Stimulated activated CD4-positive, alpha-beta T cell treated with anti-CD3 and anti-CD28 coated beads, Interleukin-1b, Interleukin-23, amount 100 ng/mL, for 1 hour (primary cell): Measurements from ENCODE around the gene PNPLA2.

Experiments
- DNase-seq, 2 donors: peaks; one replicate each; pipeline ENCODE4 v3.0.0-alpha.2; 2020; ENCODE audit warnings: low read depth in 2 of 2

Gene PNPLA2, protein sequence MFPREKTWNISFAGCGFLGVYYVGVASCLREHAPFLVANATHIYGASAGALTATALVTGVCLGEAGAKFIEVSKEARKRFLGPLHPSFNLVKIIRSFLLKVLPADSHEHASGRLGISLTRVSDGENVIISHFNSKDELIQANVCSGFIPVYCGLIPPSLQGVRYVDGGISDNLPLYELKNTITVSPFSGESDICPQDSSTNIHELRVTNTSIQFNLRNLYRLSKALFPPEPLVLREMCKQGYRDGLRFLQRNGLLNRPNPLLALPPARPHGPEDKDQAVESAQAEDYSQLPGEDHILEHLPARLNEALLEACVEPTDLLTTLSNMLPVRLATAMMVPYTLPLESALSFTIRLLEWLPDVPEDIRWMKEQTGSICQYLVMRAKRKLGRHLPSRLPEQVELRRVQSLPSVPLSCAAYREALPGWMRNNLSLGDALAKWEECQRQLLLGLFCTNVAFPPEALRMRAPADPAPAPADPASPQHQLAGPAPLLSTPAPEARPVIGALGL

DNA sequence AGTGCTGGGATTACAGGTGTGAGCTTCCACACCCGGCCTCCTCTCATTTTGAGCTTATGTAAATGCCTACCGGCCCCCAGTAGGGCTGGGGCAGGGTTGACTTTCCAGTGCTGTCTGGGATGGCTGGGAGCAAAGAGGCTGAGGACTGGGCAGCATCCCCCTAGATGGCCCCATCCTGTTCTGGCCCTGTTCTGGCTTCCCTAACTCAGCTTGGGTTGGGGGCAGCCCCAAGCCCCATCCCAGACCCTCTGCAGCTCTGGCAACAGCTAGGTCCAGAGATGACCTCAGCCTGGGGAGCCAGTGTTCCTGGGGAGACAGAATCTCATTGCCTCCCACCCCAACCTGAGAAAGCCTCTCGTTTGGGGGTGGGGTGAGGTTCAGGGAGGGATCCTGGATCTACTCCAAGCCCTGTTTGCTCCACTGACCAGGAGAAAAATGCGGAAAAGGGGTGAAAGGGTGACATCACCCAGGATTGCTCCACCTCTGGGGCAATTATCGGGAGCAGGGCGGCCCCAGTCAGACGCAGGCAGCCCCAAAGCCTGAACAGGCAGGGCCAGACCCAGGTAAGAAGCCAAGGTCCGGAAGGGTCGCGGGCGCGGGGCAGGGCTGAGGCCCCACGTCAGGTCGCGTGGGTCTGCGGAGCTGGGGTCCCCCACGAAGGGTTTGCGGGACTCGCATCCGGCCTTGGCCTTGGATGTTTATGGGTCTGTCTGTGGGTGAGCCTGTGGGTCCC, at the start of gene PNPLA2:
PNPLA2 (plus strand) TSS at position 519 of the 733 bp plus-strand sequence. CDS start 805 bp downstream, outside the sequence.
- no peak for DNase-seq

DNA sequence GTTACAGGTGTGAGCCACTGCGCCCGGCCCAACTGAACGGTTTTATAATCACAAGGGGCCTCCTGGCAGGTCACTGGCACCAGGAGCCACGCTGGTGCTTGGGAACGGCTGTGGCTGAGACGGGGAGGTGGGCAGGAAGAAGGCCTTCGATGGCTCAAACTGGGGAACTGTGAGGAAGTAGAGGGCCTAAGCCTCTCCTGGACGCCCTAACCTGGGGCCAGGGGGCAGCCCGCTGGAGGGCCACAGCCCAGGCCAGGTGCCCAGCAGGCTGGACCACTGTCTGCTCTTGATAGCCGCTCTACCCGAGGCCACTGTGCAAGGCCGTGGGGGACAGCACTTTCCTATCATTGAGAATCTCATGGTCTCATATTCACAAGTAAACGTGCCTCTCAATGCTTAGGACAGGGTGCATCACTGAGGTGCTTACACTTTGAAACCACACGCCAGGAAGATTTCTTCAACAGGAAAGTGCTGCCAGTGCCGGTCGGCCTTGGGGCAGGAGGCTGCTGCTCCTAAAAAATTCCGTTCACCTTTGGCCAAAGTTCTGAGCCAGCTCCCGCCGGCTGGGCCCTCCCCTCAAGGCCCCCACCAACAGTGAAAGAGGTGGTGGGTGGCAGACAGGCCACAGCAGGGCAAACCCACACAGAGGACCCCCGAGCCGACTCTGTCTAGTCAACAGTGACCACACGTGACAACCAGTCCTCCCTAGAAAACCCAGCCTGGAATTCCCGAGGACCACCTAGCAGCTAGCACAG, 48.6 kb upstream of the PNPLA2 start:
- DNase-seq = no peak

DNA sequence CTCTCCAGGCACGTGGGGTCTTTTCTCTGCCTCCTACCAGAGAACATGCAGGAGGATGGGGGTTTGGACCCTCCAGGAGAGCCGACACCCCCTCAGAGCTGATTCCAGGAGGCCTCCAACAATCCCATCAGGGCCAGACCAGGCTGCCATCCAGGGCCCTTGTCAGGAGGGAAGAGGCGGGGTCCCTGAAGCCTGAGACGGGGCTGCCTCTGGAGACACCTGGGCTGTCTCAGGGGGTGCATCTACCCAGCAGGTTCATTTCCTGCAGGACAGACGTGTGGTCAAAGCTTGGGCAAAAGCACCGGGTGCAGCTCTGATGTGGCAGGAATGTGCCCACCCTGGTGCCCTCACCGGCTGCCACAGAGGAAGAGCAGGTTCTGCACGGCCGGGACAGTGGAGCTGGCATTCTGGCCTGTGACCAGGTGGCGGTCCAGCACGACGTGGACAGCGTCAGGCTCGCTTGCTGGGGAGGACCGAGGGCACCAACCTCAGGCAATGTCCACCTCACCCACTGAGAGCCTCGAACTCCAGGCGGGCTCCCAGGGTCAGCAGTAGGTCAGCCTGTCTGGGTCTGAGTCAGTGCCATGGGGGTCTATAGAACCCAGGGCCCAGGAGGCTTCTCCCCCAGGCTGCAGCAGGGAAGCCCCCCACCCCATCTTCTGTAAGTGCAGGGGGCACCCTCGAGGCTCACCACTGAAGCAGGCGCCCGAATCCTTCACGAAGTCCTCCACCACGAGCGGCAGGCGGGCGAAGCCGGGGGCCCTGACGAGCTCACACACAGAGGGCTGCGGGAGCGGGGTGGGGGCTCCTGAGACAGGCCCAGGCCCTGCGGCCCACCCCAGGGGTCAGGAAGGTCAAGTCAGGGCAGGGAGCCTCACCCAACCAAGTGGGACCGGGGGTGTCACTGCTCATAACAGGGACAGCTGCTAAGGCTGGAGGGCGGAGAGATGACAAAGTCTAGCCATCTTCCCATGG, 47.8 kb upstream of the PNPLA2 start:
- no peak for DNase-seq

DNA sequence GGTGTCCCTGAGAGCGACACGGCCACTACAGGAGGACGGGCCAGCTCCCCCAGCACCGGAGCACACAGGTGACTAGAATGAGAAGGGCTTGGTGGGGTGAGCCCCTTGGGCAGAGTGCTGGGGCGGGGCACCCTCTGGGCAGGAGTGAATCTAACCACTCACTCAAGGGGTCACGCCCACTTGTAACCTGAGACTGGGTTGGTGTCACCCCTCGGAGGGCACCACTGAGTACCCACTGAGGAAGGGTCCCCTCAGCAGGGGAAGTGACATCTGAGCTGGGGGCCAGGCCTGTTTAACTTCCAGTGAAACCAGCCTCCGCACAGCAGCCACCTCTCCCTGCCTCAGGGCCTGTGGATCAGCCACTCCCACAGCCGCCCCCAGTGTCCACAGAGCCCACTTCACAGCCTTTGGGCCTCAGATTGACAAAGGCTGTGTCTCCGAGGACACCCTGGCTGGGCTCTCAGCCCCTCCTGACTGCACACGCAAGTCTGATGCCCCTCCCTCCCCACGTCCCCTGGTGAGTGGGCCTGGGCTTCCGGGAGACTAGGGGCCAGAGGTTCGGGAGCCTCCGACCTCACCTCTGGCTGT, 47.0 kb upstream of the PNPLA2 start:
- no peak for DNase-seq

DNA sequence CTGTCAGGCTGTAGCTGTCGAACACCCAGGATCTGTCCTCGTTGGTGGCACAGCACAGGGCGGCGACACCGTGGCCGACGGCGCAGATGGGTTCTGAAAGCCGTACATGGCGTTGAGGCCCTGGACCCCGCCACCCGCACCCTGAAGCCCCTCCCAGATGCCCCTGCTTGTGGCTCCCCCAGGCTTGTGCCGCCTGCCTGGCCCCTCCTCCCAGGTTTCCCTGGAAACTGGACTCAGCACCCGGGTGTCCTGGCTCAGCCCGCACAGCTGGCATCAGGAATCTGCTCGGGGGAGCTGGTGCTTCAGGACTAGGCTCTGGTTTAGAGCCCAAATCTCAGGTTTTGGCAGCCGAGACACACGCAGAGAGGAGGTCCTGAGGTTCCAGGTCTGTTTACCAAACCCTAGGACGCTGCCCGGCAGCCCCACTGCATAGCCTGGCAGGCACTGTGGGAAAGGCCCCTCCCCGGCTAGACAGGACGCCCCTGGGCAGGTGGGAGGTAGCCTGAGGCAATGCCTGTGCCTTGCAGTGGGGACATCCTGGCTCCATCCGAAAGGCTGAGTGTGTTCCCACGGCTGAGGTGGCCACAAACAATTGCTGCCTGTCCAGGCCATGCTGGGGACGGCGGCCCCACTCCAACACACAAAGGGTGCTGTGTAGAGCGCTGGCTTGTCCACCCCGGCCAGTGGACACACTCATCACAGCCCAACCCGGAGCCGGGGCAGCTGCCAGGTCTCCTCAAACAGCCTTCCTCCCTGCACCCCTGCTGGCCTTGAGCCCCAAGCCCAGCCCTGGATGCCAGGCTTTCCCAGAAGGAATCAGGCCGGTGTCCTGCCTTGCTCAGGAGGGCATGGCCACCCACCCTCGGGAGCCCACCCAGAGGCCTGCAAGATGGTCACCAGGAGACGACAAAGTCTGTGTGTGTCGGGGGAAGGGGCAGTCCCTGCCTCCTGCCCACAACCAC, 46.0 kb upstream of the PNPLA2 start:
- DNase-seq = no peak

DNA sequence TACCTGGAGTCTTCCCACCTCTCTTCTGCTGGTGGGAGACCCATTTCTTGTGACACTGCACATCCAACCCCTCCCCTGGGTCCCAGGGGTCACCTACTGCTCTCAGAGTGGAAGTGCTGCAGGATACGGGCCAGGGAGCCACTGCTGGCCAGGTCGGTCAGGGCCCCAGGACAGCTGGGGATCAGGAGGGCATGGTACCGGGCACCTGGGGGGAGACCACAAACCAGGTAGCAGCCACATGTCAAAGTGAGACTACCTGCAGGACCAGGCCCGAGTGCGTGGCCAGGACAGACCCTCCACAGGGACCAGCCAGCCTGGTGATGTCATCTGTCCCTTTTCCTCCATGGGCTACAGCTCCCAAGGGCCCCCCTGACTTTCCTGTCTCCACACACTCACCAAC, 45.3 kb upstream of the PNPLA2 start:
- no peak for DNase-seq

DNA sequence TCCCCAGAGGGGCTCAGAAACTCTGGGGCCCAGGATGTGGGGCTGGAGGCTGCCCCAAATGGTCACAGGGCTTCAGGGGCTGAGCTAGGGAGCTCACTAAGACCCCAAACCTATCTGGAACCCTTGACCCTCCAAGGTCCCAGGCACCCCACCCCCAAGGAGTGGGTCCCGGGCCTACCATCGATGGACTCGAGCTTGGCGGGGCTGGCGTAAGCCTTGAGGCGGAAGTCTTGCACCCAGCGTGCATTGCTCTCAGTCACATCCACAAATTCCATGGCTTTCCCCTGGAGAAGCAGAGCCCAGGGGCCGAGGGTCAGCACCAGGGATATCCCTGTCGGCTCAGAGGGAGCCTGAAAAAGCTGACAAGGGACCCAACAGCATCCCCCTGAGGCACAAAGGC, 44.9 kb upstream of the PNPLA2 start:
- DNase-seq = no peak

DNA sequence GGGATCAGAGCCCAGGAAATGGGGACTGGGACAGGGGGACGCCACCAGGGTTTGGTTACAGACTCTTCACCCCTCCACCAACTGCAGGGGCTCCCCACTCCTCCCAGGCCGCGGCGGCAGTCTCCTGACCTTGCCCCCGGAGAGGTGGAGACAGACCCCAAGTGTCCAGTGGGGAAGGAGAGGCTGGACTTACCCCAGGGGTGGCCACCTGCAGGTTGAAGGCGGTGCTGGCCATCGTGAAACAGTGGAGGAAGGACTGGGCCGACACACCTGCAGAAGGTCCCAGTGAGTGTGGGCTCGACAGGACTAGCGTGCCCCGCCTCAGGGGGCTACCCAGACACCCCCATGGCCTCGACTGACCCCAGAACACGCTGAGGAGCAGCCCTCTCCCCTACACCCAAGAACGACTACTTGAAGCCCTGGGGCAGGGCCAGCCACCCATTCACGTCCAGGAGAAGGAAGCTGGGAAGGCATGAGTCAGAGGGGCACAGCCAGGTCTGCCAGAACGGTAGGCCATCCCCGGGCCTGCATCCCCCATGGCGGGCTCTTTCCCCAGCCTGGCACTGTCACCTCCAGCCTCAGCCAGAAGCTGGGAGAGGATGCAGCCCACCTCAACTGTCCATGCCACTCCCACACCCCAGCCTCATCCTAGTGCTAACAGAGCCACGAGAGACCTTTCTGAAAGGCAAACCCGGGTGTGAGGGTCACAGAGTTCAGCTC, 43.7 kb upstream of the PNPLA2 start:
- no peak for DNase-seq

DNA sequence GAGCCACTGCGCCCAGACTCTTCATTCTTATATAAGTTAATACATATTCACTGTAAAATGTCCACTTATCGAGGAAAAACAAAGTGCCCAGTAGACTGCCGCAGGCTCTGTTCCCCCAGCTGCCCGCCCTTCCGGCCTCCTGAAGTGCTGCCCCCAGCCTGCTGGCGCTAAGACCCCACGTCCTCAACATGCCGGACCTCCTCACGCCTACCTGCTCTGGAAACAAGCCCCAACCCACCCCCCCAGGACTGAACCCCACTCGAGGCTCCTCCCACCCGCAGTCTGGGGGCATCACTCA, 42.5 kb upstream of the PNPLA2 start:
- DNase-seq = no peak

DNA sequence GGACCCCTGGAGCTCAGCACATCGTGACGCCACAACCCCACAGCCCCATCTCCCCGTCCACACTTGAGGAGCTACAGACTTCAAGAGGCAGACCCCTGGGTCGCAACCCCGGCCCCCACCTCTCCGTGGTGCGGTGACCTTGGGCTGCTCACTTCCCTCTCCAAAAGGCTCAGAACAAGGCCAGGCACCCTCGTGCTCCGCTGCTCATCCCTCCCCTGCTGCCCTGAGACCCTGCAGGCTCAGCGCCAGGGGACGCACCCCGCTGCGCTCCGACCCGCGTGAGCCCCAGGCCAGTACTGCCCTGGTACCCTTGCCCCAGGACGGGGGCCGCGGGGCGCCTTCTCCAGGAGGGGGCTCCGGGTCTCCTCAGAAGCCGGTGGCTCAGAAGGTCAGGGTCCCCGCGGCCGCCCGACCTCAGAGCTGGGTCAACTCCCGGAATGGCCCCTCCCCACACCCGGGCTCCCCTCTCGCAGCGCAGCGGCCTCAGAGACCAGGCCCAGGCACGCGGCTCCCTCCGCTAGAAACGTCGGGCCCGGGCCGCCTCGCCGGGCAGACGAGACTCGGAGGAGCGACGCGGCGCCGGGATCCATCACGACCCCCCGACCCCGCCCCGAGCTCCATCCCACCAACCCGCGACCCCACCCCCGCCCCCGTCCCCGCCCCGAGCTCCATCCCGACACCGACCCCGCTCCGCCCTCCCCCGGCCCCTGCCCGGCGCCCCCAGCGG, 42.0 kb upstream of the PNPLA2 start:
- no peak for DNase-seq

DNA sequence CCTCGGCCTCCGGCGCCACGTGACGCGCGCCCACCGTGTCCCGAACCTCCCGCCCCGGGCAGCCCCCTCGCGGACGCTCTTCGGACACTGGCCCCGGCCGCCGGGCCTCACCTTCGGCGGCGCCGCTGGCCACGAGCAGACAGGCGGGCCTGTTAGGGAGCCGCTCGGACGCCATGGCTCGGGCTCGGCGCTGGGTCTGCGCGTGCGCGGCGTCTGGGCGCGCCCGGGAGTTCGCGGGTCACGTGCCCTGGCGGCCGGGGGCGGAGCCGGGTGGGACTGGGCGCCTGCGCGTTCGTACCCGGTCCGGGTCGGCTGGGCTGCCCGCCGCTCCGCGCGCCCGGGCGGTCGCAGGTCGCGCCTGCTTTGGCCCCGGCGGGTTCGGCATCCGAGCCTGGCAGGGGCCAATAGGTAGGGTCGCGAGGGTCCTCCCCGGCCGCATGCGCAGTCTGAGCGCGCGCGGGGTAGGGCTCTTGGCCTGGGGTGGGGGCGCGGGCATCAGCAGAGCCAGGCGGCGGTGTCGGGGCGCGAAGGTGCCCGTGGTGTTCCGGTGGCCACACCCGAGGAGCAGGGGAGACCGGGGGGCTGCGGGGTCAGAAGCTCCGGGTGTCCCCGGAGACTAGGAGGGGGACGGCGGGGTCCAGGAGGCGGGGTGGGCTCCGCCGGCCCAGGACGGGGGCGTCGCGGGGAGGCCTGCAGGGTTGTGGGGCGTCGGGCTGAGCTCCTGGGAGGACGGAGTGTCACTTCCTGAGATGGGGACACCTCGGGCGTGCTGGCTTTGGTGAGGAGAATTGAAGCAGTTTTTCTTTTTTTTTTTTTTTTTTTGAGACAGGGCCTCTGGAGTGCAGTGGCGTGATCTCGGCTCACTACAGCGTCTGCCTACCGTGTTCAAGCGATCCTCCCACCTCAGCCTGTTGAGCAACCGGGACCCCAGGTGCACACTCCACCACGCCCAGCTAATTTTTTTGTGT, 41.1 kb upstream of the PNPLA2 start, which contains the start of gene GATD1:
GATD1 (minus strand) TSS at position 200 of the 968 bp plus-strand sequence; CDS start at position 175, 25 bp downstream.
- peak; percentile 86 to 93 for DNase-seq

DNA sequence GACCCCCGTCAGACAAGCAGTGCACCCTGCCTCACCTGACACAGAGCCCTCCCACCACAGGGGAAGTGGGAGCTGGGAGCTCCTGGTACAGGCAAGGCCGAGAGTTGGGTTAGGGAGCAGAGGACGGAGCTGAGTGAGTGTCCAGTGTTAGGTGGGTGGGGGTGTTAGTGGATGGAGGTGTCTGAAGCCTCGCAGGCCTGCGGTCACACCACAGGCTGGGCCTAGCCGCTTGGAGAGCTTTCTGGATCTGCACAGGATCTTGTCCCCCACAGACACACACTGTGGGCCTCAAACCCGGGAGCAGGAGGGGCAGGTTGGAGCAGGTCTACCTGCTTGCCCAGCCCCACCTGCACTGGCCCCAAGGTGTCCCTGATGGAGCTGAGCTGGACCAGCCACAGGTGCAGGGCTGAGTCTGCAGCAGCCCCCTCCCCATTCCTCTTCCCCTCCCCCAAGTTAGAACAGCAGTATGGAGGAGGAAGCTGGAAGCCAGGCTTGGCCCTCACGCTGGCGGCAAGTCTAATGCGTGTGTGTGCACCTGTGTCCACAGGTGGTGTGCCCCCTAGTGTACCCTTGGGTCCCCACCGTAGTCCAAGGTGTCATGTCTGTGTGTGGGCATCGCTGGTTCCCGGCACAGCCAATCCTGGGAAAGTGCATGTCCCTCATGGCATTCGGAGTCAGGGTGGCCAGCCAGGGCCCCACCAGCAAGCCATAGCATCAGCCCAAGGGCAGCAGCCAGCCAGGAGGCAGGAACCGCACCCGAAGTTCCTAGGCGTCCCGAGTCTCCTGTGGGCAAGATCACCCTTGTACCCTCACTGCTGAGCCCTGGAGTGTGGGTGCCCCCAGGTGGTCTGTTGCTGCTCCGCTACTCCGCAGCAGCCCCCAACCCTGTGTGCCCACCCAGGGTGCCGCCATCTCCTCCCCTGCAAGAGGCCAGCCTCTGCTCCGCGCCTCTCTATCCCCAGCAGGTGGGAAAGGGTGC, 39.4 kb upstream of the PNPLA2 start:
- DNase-seq = no peak

DNA sequence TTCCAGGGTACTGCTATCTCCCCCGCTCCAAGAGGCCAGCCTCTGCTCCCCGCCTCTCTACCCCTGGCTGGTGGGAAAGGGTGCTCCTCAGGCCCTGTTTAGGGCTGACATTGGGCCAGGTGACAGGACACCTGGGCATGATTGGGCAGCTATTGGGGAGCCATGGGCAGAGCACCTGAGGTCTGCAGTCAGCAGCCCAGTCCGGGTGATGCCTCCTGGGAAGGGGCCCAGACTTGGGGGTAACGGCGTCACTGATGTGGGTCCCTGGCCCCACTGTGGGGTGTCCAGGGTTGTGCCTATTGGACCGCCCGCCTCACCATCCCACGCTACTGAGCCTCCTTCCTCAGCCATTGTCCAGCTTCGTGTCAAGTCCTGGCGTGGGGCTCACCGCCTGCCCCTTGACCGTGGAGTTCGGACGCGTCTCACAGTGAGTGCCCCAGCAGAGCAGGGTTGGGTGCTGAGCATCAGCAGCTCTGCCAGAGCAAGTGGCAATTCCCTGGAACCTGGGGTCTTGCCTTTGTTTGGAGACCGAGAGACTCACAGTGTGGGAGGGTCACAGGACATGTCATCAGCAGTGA, 38.7 kb upstream of the PNPLA2 start:
- DNase-seq = no peak

DNA sequence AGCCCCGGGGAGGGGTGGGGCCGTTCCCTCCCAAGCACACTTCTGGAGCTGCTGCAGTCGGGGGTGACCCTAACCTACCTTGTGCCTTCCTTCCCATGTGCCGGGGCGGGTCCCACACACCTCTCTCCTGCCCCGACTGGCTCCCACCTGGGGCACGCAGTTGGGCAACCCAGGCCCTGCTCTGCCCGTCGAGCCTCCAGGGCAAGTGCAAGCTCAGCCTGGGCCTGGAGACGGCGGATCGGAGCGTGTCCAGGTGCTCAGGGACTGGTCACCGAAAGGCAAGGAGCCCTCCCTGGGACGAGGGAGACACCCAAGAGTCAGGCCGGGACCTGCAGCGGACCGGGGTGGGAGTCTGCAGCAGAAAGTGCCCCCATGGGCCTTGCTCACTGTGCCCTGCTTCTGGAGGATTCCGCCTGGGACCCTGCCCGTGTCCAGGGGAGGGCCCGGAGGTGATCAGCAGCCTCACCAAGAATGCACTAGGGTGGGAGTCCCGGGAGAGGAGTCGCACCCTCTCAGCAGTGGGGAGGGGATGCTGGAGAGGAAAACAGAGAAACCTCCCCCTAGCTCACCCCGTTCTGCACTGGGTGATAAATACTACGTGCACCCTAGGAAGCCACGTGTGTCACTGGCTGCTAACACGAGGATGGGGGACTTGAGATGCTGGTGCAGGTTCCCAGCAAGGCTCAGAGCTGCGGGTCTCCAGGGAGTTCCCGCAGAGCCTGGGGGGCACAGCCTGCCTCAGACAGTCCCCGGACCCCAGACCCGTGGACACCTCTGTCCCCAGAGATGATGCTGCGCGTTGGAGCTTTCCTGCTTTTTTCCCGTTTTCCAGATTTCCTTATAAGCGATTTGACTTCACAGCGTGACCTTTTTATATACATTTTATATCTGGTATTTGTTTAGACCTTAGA, 36.2 kb upstream of the PNPLA2 start:
- DNase-seq = no peak
